Duodenal mucosa (tissue), 2 donors: ENCODE data around the gene CYP4F8.
"Not testable (repeated sequence)": the region's sequence is repeated elsewhere in the genome, so short reads cannot be mapped to it uniquely, and the experiment has no call there.

Experiments used
- H3K27ac ChIP-seq: one replicate; pipeline ENCODE4 v1.7.0; 2013; ENCODE audit warnings: low read depth, low read length
- H3K27me3 ChIP-seq, 2 donors: one replicate each; pipeline ENCODE4 v1.7.0; 2013; ENCODE audit warnings: low read length in 2 of 2, control low read depth in 1 of 2; ENCODE audit not compliant: insufficient read depth in 2 of 2, control insufficient read depth in 1 of 2
- H3K36me3 ChIP-seq, 2 donors: one replicate each; pipeline ENCODE4 v1.7.0; 2013; ENCODE audit warnings: low read length in 2 of 2, control low read depth in 1 of 2; ENCODE audit not compliant: insufficient read depth in 2 of 2, control insufficient read depth in 1 of 2
- H3K4me1 ChIP-seq, 2 donors: one replicate each; pipeline ENCODE4 v1.7.0; 2013; ENCODE audit warnings: low read length in 2 of 2, control low read depth in 1 of 2; ENCODE audit not compliant: insufficient read depth in 2 of 2, control insufficient read depth in 1 of 2
- H3K4me3 ChIP-seq, 2 donors: one replicate each; pipeline ENCODE4 v1.7.0; 2013; ENCODE audit warnings: low read length in 2 of 2, low read depth in 1 of 2
- H3K9ac ChIP-seq, 2 donors: one replicate each; pipeline ENCODE4 v1.7.0; 2013; ENCODE audit warnings: low read length in 2 of 2, low read depth in 1 of 2
- H3K9me3 ChIP-seq, 2 donors: one replicate each; pipeline ENCODE4 v1.7.0; 2013; ENCODE audit warnings: low read length in 2 of 2, control low read depth in 1 of 2; ENCODE audit not compliant: control insufficient read depth in 1 of 2

The CYP4F8 gene

GRCh38 chr19:15588265-15588664 lies 26.8 kb upstream of the CYP4F8 start:
- Histone ChIP-seq H3K9ac (no peak overlapping the region), H3K4me3 (no peak overlapping the region), H3K4me1 (peaks cover 0 to 11% of the 10 kb centered on the region in 2 donors), H3K9me3 (no peaks in the 10 kb centered on the region), H3K27me3 (peaks cover 0 to 5% of the 10 kb centered on the region in 2 donors), H3K27ac (no peak overlapping the region), H3K36me3 (no peaks in the 10 kb centered on the region)

- H3K36me3 ChIP-seq, result no peaks in the 10 kb centered on the region
- H3K9me3 ChIP-seq, result no peaks in the 10 kb centered on the region
- H3K27me3 ChIP-seq, result no peaks in the 10 kb centered on the region
Observed at GRCh38 chr19:15589760-15590451, 25.1 kb upstream of the CYP4F8 start.

DNA sequence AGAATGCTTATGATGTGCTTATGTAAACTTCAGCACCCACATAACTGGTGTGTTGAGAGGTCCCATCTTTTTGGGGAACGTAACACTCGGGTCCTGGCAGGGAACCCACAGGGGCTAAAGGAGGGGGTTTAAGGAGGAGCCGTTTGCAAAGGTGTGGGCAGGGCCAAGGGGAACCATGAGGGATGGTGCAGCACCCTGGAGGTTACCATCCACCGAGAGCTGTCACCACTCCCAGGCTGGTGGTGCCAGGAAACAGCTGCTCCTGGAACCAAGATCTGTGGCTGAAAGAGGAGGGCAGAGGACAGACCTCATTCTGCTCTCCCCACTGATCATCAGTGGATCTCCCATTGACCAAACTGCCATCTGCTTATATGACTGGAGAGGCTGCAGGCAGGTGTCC lies 23.2 kb upstream of the CYP4F8 start:
- Histone ChIP-seq H3K9ac (no peak overlapping the region), H3K4me1 (peaks cover 0 to 6% of the 10 kb centered on the region in 2 donors), H3K4me3 (no peak overlapping the region), H3K27me3 (no peaks in the 10 kb centered on the region), H3K27ac (no peak overlapping the region), H3K36me3 (no peaks in the 10 kb centered on the region), H3K9me3 (no peaks in the 10 kb centered on the region)

More at GRCh38 chr19:15589760-15590451, 25.1 kb upstream of the CYP4F8 start:
- Histone ChIP-seq H3K4me3 (no peak overlapping the region), H3K4me1 (peaks cover 0 to 6% of the 10 kb centered on the region in 2 donors), H3K27ac (no peak overlapping the region), H3K9ac (no peak overlapping the region)

GRCh38 chr19:15592506-15592905 lies 22.5 kb upstream of the CYP4F8 start:
- not testable (repeated sequence) for H3K27ac ChIP-seq, H3K4me1 ChIP-seq, H3K9me3 ChIP-seq, H3K9ac ChIP-seq, H3K36me3 ChIP-seq, H3K27me3 ChIP-seq, H3K4me3 ChIP-seq

- not testable (repeated sequence) for H3K4me3 ChIP-seq, H3K9me3 ChIP-seq, H3K36me3 ChIP-seq, H3K27ac ChIP-seq, H3K4me1 ChIP-seq, H3K27me3 ChIP-seq, H3K9ac ChIP-seq
Observed at GRCh38 chr19:15593766-15594165, 21.3 kb upstream of the CYP4F8 start.

DNA sequence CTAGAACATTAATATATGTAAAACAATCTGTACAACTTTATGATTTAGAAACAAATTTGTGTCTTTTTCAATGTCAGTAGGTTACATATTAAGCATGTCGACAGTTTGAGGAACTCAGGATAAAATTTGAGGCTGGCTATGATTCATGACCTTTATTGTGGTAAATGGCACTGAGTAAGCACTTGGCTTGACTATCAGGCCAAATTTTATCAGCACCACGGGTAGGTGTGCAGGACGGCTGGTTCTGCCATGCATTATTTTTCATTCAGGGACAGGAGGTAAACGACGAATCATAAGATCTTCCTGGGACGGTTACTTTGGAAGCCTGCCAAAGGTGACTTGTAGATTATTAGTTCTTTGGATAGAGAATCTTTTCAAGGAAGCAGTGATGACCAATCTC lies 19.9 kb upstream of the CYP4F8 start:
- H3K27me3 ChIP-seq, result no peaks in the 10 kb centered on the region
- H3K36me3 ChIP-seq, result no peaks in the 10 kb centered on the region
- no peak overlapping the region for H3K4me3 ChIP-seq
- H3K27ac ChIP-seq, result no peak overlapping the region
- H3K9ac ChIP-seq, result no peak overlapping the region
- no peaks in the 10 kb centered on the region for H3K9me3 ChIP-seq
- H3K4me1 ChIP-seq, result no peaks in the 10 kb centered on the region

- H3K9me3 ChIP-seq, H3K4me1 ChIP-seq, H3K4me3 ChIP-seq, H3K36me3 ChIP-seq, H3K27me3 ChIP-seq, H3K27ac ChIP-seq, H3K9ac ChIP-seq: not testable (repeated sequence)
Observed at GRCh38 chr19:15607978-15608925, 6.8 kb upstream of the CYP4F8 start.

DNA sequence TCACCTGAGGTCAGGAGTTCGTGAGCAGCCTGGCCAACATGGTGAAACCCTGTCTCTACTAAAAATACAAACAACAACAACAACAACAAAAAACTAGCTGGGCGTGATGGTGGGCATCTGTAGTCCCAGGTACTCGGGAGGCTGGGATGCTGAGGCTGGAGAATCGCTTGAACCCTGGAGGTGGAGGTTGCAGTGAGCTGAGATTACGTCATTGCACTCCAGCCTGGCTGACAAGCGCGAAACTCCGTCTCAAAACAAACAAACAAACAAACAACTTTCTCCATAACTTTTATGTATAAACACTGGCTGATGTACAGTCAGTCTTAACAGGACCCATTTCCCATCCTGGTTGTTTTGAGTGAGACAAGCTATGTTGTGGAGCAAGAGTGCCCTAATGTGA lies 5.8 kb upstream of the CYP4F8 start:
- Histone ChIP-seq H3K9me3 (no peaks in the 10 kb centered on the region), H3K4me3 (no peak overlapping the region), H3K4me1 (no peaks in the 10 kb centered on the region), H3K27me3 (no peaks in the 10 kb centered on the region), H3K36me3 (no peaks in the 10 kb centered on the region), H3K27ac (no peak overlapping the region), H3K9ac (no peak overlapping the region)

- no peaks in the 10 kb centered on the region for H3K27me3 ChIP-seq
- no peak overlapping the region for H3K4me3 ChIP-seq
- no peaks in the 10 kb centered on the region for H3K36me3 ChIP-seq
- no peaks in the 10 kb centered on the region for H3K9me3 ChIP-seq
- no peak overlapping the region for H3K9ac ChIP-seq
- no peaks in the 10 kb centered on the region for H3K4me1 ChIP-seq
- H3K27ac ChIP-seq, result no peak overlapping the region
Observed at GRCh38 chr19:15612342-15612741, 2.7 kb upstream of the CYP4F8 start.

GRCh38 chr19:15613338-15613737 lies 1.7 kb upstream of the CYP4F8 start:
- no peak overlapping the region for H3K4me3 ChIP-seq
- H3K27me3 ChIP-seq, result no peaks in the 10 kb centered on the region
- H3K9me3 ChIP-seq, result no peaks in the 10 kb centered on the region
- H3K36me3 ChIP-seq, result no peaks in the 10 kb centered on the region
- H3K4me1 ChIP-seq, result no peaks in the 10 kb centered on the region
- no peak overlapping the region for H3K9ac ChIP-seq
- no peak overlapping the region for H3K27ac ChIP-seq
